ENCODE measurements around the gene RELCH. TPM values are rescaled to one million over a fixed set of nuclear protein-coding genes. Genes with fewer than 3 reads are reported as not detected.

The RELCH gene
- total RNA-seq, 1 donor from 2014 or later, result 44.6 TPM

- Mint-ChIP-seq H3K4me1 (ENCODE audit: low read depth, unreplicated experiment) (no peaks in the 10 kb centered on the region), H3K4me3 (ENCODE audit: unreplicated experiment) (no peak overlapping the region), H3K36me3 (ENCODE audit: unreplicated experiment) (no peaks in the 10 kb centered on the region), H3K27me3 (ENCODE audit: unreplicated experiment) (no peaks in the 10 kb centered on the region), H3K9me3 (ENCODE audit: unreplicated experiment) (no peaks in the 10 kb centered on the region), H3K27ac (ENCODE audit: unreplicated experiment) (no peak overlapping the region)
- no peak for TF ChIP-seq CTCF (IDR thresholded peaks at IDR 0.05; ENCODE audit: partially characterized antibody, unreplicated experiment)
- DNase-seq, result no peak
Measured at GRCh38 chr18:62262061-62262460, 75.0 kb downstream of the RELCH start.

- Mint-ChIP-seq H3K27ac (ENCODE audit: unreplicated experiment) (no peak overlapping the region), H3K27me3 (ENCODE audit: unreplicated experiment) (no peaks in the 10 kb centered on the region), H3K4me1 (ENCODE audit: low read depth, unreplicated experiment) (no peaks in the 10 kb centered on the region), H3K4me3 (ENCODE audit: unreplicated experiment) (no peak overlapping the region), H3K9me3 (ENCODE audit: unreplicated experiment) (no peaks in the 10 kb centered on the region), H3K36me3 (ENCODE audit: unreplicated experiment) (no peaks in the 10 kb centered on the region)
- TF ChIP-seq CTCF (IDR thresholded peaks at IDR 0.05; ENCODE audit: partially characterized antibody, unreplicated experiment), result no peak
- no peak for DNase-seq
Measured at GRCh38 chr18:62264984-62265383, 77.9 kb downstream of the RELCH start.

- Mint-ChIP-seq H3K9me3 (ENCODE audit: unreplicated experiment) (no peaks in the 10 kb centered on the region), H3K4me1 (ENCODE audit: low read depth, unreplicated experiment) (no peaks in the 10 kb centered on the region), H3K27me3 (ENCODE audit: unreplicated experiment) (no peaks in the 10 kb centered on the region), H3K4me3 (ENCODE audit: unreplicated experiment) (no peak overlapping the region), H3K27ac (ENCODE audit: unreplicated experiment) (no peak overlapping the region), H3K36me3 (ENCODE audit: unreplicated experiment) (no peaks in the 10 kb centered on the region)
- TF ChIP-seq CTCF (IDR thresholded peaks at IDR 0.05; ENCODE audit: partially characterized antibody, unreplicated experiment), result no peak
- DNase-seq, result no peak
Measured at GRCh38 chr18:62277045-62277444, 90.0 kb downstream of the RELCH start.

GRCh38 chr18:62279561-62279960, 92.5 kb downstream of the RELCH start:
- no peak for TF ChIP-seq CTCF (IDR thresholded peaks at IDR 0.05; ENCODE audit: partially characterized antibody, unreplicated experiment)

GRCh38 chr18:62280058-62280457, 93.0 kb downstream of the RELCH start:
- no peaks in the 10 kb centered on the region for H3K4me1 Mint-ChIP-seq (ENCODE audit: low read depth, unreplicated experiment)
- no peak overlapping the region for H3K27ac Mint-ChIP-seq (ENCODE audit: unreplicated experiment)
- TF ChIP-seq CTCF (IDR thresholded peaks at IDR 0.05; ENCODE audit: partially characterized antibody, unreplicated experiment), result no peak
- DNase-seq, result no peak
- H3K9me3 Mint-ChIP-seq (ENCODE audit: unreplicated experiment), result no peaks in the 10 kb centered on the region
- no peaks in the 10 kb centered on the region for H3K36me3 Mint-ChIP-seq (ENCODE audit: unreplicated experiment)
- H3K4me3 Mint-ChIP-seq (ENCODE audit: unreplicated experiment), result no peak overlapping the region
- no peaks in the 10 kb centered on the region for H3K27me3 Mint-ChIP-seq (ENCODE audit: unreplicated experiment)

More at GRCh38 chr18:62279561-62279960, 92.5 kb downstream of the RELCH start:
- Mint-ChIP-seq H3K27me3 (ENCODE audit: unreplicated experiment) (no peaks in the 10 kb centered on the region), H3K27ac (ENCODE audit: unreplicated experiment) (no peak overlapping the region), H3K4me1 (ENCODE audit: low read depth, unreplicated experiment) (no peaks in the 10 kb centered on the region), H3K36me3 (ENCODE audit: unreplicated experiment) (no peaks in the 10 kb centered on the region), H3K4me3 (ENCODE audit: unreplicated experiment) (no peak overlapping the region), H3K9me3 (ENCODE audit: unreplicated experiment) (no peaks in the 10 kb centered on the region)
- no peak for DNase-seq

Measured in glutamatergic neuron (in vitro differentiated cells).